Measurements from ENCODE around the gene PCNX1.
"Not testable (repeated sequence)": the region's sequence is repeated elsewhere in the genome, so short reads cannot be mapped to it uniquely, and the experiment has no call there.

Gene PCNX1

DNA sequence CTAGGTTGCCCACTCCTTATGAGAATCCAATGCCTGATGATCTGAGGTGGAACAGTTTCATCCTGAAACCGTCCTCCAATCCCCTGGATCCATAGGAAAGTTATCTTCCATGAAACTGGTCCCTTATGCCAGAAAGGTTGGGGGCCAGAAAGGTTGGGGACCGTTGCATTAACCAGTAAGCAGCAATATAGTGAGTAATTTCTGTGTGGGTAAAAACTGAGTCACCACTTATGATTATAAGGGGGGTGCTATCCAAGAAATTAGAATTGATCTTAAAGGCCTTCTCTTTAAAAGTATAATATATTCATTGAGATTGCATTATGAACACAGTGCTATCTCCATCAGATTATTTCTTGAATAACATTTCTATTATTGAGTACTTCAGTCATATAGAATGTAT lies 97.2 kb downstream of the PCNX1 start:
- no peak for DNase-seq (ENCODE audit: low spot score)
- TF ChIP-seq, protein P1, sequence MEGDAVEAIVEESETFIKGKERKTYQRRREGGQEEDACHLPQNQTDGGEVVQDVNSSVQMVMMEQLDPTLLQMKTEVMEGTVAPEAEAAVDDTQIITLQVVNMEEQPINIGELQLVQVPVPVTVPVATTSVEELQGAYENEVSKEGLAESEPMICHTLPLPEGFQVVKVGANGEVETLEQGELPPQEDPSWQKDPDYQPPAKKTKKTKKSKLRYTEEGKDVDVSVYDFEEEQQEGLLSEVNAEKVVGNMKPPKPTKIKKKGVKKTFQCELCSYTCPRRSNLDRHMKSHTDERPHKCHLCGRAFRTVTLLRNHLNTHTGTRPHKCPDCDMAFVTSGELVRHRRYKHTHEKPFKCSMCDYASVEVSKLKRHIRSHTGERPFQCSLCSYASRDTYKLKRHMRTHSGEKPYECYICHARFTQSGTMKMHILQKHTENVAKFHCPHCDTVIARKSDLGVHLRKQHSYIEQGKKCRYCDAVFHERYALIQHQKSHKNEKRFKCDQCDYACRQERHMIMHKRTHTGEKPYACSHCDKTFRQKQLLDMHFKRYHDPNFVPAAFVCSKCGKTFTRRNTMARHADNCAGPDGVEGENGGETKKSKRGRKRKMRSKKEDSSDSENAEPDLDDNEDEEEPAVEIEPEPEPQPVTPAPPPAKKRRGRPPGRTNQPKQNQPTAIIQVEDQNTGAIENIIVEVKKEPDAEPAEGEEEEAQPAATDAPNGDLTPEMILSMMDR (IDR thresholded peaks at IDR 0.05; ENCODE audit: extremely low read depth, missing control alignments) = no peak

DNA sequence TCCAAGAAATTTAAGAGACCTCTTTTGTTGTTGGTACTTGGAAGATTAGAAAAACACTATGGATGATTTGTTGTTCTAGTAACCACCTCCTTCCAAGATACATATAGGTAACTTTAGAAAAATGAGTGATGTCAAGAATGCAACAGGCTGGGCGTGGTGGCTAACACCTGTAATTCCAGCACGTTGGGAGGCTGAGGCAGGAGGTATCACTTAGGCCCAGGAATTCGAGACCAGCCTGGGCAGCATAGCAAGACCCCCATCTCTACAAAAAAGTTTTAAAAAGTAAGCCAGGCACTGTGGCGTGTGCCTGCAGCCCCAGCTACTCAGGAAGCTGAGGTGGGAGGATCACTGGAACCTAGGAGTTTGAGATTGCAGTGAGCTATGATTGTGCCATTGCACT lies 97.8 kb downstream of the PCNX1 start:
- no peak for DNase-seq (ENCODE audit: low spot score)
- TF ChIP-seq, protein P1 (IDR thresholded peaks at IDR 0.05; ENCODE audit: extremely low read depth, missing control alignments) = no peak

DNA sequence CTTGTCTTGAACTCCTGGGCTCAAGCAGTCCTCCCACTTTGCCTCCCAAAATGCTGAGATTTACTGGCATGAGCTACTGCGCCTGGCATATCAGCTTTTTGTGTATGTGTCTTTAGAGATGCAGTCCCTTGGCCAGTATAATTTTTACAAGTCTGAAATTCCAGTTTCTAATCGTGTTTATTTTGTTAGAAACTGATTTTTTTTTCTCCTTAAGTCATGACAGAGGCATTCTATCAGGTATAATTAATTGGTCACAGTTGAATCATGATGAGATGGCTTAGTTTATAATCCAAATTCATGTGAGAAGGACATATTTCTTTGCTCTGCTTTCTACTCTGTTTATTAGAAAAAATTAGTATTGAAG lies 98.9 kb downstream of the PCNX1 start:
- TF ChIP-seq, protein P1 (IDR thresholded peaks at IDR 0.05; ENCODE audit: extremely low read depth, missing control alignments) = no peak
- no peak for DNase-seq (ENCODE audit: low spot score)

- DNase-seq (ENCODE audit: low spot score) = no peak
- TF ChIP-seq, protein P1 (IDR thresholded peaks at IDR 0.05; ENCODE audit: extremely low read depth, missing control alignments) = no peak
Observed at GRCh38 chr14:71011479-71011878, 104.2 kb downstream of the PCNX1 start.

DNA sequence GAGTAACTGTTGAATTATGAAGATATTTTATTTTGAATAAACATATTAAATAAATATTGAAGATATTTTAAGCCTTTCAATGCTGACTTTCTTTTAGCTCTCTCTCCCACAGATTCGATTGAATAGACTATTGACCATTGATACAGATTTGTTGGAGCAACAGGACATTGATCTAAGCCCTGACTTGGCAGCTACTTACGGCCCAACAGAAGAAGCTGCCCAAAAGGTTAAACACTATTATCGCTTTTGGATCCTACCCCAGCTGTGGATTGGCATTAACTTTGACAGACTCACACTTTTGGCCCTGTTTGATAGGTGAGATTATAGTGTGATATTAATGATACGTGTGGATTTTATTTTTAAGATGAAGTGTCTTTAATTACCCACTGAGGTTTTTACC lies 105.6 kb downstream of the PCNX1 start:
- no peak for DNase-seq (ENCODE audit: low spot score)
- TF ChIP-seq, protein P1 (IDR thresholded peaks at IDR 0.05; ENCODE audit: extremely low read depth, missing control alignments) = no peak

- DNase-seq (ENCODE audit: low spot score) = no peak
- TF ChIP-seq, protein P1 (IDR thresholded peaks at IDR 0.05; ENCODE audit: extremely low read depth, missing control alignments) = no peak
Observed at GRCh38 chr14:71013551-71014192, 106.4 kb downstream of the PCNX1 start.

- not testable (repeated sequence) for DNase-seq (ENCODE audit: low spot score)
Observed at GRCh38 chr14:71019917-71020316, 112.7 kb downstream of the PCNX1 start.

DNA sequence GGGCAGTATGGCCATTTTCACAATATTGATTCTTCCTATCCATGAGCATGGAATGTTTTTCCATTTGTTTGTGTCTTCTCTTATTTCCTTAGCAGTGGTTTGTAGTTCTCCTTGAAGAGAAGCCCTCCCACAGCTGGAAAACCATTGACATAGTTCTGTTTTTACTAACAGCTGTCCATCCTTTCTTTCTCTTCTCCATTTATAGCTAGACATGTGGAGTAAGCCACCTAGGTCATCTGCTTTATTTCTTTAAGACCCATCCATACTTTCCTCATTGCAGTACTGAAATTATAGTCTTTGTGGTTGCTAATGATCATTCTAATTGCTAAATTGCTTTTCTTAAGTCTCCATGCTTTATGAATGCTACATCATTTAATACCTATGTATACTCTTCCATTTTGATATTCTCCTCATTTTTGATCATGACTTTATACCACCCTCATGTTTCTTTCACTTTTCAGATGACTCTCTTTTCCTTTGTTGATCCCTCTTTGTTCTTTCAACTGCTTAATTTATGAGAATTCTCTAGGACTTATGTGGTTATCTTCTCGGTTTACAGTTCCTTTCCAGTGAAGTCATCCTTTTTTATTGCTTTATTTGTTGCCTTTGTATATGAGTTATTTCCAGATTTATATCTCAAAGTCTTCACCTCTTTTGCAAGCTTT lies 114.2 kb downstream of the PCNX1 start:
- no peak for DNase-seq (ENCODE audit: low spot score)

More for the DNA sequence above, 114.2 kb downstream of the PCNX1 start:
- TF ChIP-seq, protein P1 (IDR thresholded peaks at IDR 0.05; ENCODE audit: extremely low read depth, missing control alignments) = no peak
